HG03354 (cell line): Measurements from ENCODE around the gene PID1.

ENCODE experiments used
- ATAC-seq: cut with Tn5 transposase; IDR thresholded peaks from one replicate; pipeline ENCODE4 v1.9.1; 2021; ENCODE audit warnings: mild to moderate bottlenecking; ENCODE audit not compliant: unreplicated experiment, poor library complexity, severe bottlenecking

Gene PID1

DNA sequence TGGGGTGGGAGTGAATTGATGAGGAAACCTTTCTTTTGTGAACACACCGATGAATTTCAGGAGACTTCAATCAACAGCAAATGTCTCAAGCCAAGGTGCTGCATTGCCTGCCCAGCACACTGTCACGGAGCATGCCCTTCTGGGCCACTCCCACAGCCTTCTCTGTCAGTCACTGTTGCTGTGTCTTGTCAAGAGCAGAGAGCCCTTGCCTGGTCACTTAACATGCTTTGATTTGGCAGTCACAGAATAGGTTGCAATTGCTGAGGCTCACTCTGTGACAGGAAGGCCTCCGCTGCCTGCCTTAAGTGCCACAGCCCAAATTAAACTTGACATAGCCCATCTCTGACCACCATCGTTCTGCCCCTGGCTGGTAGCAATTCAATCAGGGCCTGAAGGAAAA, 225.4 kb downstream of the PID1 start:
- no peak for ATAC-seq

DNA sequence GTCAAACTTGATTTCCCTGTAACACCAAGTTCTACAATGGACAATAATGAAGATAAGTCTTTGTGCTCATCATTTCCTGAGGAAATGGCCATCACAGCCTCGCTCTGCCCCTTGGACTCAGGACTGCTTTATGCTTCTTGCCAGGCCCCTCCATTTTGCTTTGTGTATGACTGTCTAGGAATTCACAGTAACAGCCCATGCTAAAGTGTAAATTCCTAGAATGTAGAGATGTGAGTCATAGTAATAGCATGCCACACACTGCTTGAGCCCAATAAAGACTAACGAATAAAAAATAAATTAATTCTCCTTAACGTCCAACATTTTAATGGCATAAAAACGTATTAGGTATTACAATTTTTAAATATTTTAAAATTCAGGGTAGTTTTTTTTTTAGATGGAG, 226.5 kb downstream of the PID1 start:
- no peak for ATAC-seq

GRCh38 chr2:229043681-229044080, 227.4 kb downstream of the PID1 start:
- ATAC-seq = no peak

GRCh38 chr2:229042349-229042748, 228.7 kb downstream of the PID1 start:
- no peak for ATAC-seq

DNA sequence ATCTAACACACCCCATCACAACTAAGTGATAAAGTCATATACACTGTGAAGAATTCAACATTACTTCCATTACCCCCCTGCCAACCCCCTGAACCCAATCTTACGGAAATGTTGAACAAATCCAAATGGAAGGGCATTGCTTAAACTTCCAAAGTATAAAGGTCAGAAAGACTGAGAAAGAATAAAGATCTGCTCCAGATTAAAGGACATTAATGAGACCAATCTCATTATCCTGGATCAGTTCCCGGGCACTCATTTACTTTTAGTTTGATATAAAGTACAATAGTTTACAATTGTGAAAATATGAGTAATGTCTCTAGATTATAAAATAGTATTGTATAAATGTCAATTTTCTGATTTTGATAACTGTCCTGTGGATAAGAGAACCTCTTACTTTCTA, 229.4 kb downstream of the PID1 start:
- ATAC-seq = no peak

DNA sequence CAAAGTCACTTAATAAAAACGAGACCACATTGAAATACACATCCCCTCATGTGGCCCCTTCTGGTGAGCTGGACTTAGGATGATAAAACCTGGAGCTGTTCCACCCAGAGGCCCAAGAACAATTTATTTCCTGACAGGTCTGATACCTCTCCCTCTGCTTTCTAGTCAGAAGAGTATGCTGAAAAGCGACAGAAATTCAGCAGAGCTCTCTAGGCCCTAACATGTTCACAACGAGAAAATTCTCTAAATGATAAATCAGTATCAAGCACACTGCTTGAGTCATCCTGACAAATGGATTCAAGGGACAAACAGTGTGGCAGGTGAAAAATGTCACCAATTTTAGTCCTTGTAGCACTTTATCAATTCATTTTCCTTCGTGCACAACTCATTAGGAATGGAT, 233.5 kb downstream of the PID1 start:
- ATAC-seq = no peak

DNA sequence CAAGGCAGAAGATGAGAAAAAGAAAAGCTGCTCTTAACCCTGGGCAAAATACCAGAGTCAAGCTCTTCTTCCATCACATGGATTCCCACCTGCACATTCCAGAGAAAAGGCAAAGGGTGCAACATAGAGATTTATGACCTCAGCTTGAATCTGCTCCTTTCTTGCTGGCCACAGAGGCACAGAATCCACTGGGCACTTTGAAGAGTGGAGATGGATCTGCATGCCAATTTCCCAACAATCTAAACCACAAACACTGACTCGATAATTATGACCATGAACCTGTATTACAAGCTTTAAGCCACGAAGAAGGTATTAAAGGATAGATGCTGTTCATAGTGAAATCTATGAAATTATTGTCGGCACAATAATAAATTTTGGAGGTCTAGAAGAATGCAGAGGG, 237.3 kb downstream of the PID1 start:
- ATAC-seq = no peak

GRCh38 chr2:229032608-229033234, 238.4 kb downstream of the PID1 start:
- no peak for ATAC-seq

GRCh38 chr2:229027353-229028105, 243.6 kb downstream of the PID1 start:
- no peak for ATAC-seq

GRCh38 chr2:229025653-229026052, 245.4 kb downstream of the PID1 start:
- ATAC-seq = no peak

- no peak for ATAC-seq
Measured at GRCh38 chr2:229022652-229023051, 248.4 kb downstream of the PID1 start.

- no peak for ATAC-seq
Measured at GRCh38 chr2:229022071-229022470, 249.0 kb downstream of the PID1 start.

DNA sequence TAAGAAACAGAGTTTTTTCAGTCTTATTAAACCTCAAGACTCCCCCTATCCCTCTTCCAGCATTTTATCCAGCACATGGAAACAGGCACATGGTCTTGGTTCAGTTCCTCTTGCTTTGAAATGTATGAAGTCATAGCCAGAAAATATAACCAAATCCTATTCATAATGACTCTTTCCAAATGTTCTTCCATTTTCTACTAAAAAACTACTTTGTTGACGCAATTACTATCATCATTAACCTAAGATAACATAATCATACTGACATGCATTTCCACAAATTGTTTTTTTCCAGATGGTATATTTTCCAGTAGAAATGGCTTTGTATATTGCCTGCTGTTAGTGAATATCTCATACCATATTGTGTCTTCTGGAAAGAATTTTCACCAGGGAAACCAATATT, 261.3 kb downstream of the PID1 start:
- no peak for ATAC-seq

- no peak for ATAC-seq
Measured at GRCh38 chr2:229003256-229003655, 267.8 kb downstream of the PID1 start.

GRCh38 chr2:229001196-229001595, 269.9 kb downstream of the PID1 start:
- no peak for ATAC-seq

DNA sequence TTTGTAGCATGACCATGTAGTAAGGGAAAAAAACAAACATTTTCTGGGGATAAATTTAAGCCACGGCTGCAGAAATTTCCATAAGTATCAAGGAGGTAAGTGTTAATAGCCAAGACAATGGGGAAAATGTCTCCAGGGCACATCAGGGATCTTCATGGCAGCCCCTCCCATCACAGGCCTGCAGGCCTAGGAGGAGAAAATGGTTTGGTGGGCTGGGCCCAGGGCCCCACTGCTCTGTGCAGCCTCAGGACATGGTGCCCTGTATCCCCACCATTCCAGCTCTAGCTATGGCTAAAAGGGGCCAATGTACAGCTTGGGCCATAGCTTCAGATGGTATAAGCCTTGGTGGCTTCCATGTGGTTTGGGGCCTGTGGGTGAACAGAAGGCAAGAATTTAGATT, 271.8 kb downstream of the PID1 start:
- no peak for ATAC-seq

- ATAC-seq = no peak
Measured at GRCh38 chr2:228988786-228989185, 282.3 kb downstream of the PID1 start.

- ATAC-seq = no peak
Measured at GRCh38 chr2:228987441-228988155, 283.5 kb downstream of the PID1 start.

GRCh38 chr2:228986961-228987360, 284.1 kb downstream of the PID1 start:
- ATAC-seq = no peak

DNA sequence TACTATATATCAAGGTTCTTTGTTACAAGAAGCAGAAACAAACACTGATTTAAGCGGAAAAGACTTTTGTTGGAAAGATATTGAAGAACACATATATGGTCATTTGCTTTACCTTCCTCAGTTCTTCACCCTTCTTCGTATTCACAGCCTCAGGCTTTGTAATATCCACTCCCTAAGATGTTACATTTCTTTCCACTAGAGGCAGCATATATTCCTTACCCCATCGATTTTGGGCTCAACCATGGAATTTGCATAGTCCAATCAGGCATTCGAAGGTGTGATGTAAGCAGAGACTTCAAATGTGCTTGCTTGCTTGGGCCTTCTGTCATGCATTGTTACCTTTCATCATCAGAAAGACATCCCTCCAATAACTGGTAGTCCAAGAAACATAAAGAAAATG, 287.4 kb downstream of the PID1 start:
- no peak for ATAC-seq

DNA sequence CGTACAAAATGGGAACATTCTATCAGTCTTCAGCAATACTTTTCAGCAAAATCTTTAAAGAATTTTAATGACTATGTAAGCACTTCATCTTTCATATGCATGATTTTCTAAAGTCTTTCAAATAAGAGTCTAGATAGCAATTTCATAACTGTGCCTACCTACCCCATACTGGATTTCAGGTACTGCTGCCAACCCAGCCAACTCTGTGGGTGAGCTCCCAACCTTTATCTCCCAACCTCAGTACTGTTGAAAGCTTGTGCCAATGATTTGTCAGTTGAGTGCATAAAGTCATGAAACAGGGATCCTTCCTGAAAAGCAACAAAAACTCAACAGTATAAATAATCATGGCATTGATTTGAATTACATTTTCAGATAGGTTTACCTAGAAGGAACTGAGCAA, 296.9 kb downstream of the PID1 start:
- ATAC-seq = no peak
